DOHH2 (cell line): ENCODE measurements around the gene DZIP1L.

Experiments used
- H3F3A ChIP-seq: fragments of 200-600 bp; sonication (generic), shearing (Covaris generic); 2 replicates; pipeline ENCODE4 v1.6.0; 2016; ENCODE audit warnings: antibody characterized with exemption, mild to moderate bottlenecking; ENCODE audit not compliant: control insufficient read depth, insufficient read depth
- H3K27ac ChIP-seq: fragments of 200-600 bp; sonication (generic); 2 replicates; pipeline ENCODE4 v1.5.1; 2014; ENCODE audit warnings: low read depth, mild to moderate bottlenecking, low read length, moderate library complexity
- H3K27me3 ChIP-seq: fragments of 200-600 bp; sonication (generic); 2 replicates; pipeline ENCODE4 v1.6.1; 2014; ENCODE audit warnings: mild to moderate bottlenecking, low read length, mixed read lengths; ENCODE audit not compliant: control insufficient read depth
- H3K36me3 ChIP-seq: fragments of 200-600 bp; sonication (generic); 2 replicates; pipeline ENCODE4 v1.6.1; 2014; ENCODE audit warnings: mild to moderate bottlenecking, low read length, moderate library complexity, mixed read lengths; ENCODE audit not compliant: control insufficient read depth
- H3K4me1 ChIP-seq: fragments of 200-600 bp; sonication (generic); 2 replicates; pipeline ENCODE4 v1.6.1; 2014; ENCODE audit warnings: mild to moderate bottlenecking, low read length, mixed read lengths; ENCODE audit not compliant: control insufficient read depth
- H3K4me2 ChIP-seq: fragments of 200-600 bp; sonication (generic); 2 replicates; pipeline ENCODE4 v1.6.0; 2014; ENCODE audit warnings: mild to moderate bottlenecking, low read length, moderate library complexity
- H3K4me3 ChIP-seq: fragments of 200-600 bp; sonication (generic); 2 replicates; pipeline ENCODE4 v1.5.1; 2014; ENCODE audit warnings: mild to moderate bottlenecking, low read length, mixed read lengths
- H3K79me2 ChIP-seq: fragments of 200-600 bp; sonication (generic); 2 replicates; pipeline ENCODE4 v1.6.1; 2014; ENCODE audit warnings: mild to moderate bottlenecking, low read length, mixed read lengths; ENCODE audit not compliant: control insufficient read depth
- H3K9me2 ChIP-seq: fragments of 200-600 bp; sonication (generic); replicated peaks from 2 replicates; pipeline ENCODE4 v1.6.1; 2014; ENCODE audit warnings: mild to moderate bottlenecking, low read length, mixed read lengths; ENCODE audit not compliant: control insufficient read depth
- H3K9me3 ChIP-seq: fragments of 200-600 bp; sonication (generic); 2 replicates; pipeline ENCODE4 v1.6.1; 2014; ENCODE audit warnings: antibody characterized with exemption, low read length, mixed read lengths; ENCODE audit not compliant: control insufficient read depth, insufficient read depth
- H4K20me1 ChIP-seq: fragments of 200-600 bp; sonication (generic); 2 replicates; pipeline ENCODE4 v1.6.0; 2014; ENCODE audit warnings: low read depth, mild to moderate bottlenecking, antibody characterized with exemption, low read length, moderate library complexity; ENCODE audit not compliant: control insufficient read depth, insufficient read depth
- CTCF ChIP-seq: fragments of 200-600 bp; sonication (generic); IDR thresholded peaks from one replicate; pipeline ENCODE4 v1.5.1; 2014; ENCODE audit warnings: antibody characterized with exemption, mild to moderate bottlenecking, low read depth, low read length; ENCODE audit not compliant: poor library complexity, severe bottlenecking
- EZH2phosphoT487 ChIP-seq: fragments of 200-600 bp; sonication (generic); IDR thresholded peaks from 2 replicates; pipeline ENCODE4 v1.6.1; 2017; ENCODE audit warnings: borderline replicate concordance, mild to moderate bottlenecking, antibody characterized with exemption, low read length, moderate library complexity, mixed read lengths

The DZIP1L gene

GRCh38 chr3:138084196-138084595 is 31.2 kb downstream of the DZIP1L start:
- H3K9me3 ChIP-seq: no peaks in the 10 kb centered on the region
- no peak overlapping the region for H3K27ac ChIP-seq
- no peaks in the 10 kb centered on the region for H3F3A ChIP-seq
- no peaks in the 10 kb centered on the region for H4K20me1 ChIP-seq
- H3K36me3 ChIP-seq: no peaks in the 10 kb centered on the region
- H3K27me3 ChIP-seq: peaks cover 16% of the 10 kb centered on the region
- no peaks in the 10 kb centered on the region for H3K9me2 ChIP-seq
- H3K4me3 ChIP-seq: no peak overlapping the region
- H3K4me2 ChIP-seq: no peak overlapping the region
- no peaks in the 10 kb centered on the region for H3K79me2 ChIP-seq
- TF ChIP-seq EZH2phosphoT487: no peak
- no peak for TF ChIP-seq CTCF
- H3K4me1 ChIP-seq: no peaks in the 10 kb centered on the region

DNA sequence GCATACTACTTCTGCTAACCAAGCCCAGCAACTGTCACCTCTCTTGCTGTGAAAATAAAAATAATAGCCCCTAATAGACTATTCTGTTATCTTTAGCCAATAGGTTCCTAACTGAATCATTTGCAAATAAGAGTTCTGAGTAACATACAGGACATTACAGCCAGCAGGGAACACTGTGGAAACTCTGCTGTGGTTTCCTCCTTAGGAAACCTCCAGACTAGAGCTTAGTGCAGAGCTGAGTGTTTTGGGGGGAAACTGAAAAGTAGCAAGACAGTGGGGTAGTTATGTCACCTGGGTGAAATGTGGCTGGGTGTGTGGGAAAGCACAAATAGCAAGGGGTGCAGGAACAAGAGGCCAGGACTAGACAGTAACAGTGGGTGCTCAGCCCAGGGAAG is 32.4 kb downstream of the DZIP1L start:
- H3K4me1 ChIP-seq: no peaks in the 10 kb centered on the region

DNA sequence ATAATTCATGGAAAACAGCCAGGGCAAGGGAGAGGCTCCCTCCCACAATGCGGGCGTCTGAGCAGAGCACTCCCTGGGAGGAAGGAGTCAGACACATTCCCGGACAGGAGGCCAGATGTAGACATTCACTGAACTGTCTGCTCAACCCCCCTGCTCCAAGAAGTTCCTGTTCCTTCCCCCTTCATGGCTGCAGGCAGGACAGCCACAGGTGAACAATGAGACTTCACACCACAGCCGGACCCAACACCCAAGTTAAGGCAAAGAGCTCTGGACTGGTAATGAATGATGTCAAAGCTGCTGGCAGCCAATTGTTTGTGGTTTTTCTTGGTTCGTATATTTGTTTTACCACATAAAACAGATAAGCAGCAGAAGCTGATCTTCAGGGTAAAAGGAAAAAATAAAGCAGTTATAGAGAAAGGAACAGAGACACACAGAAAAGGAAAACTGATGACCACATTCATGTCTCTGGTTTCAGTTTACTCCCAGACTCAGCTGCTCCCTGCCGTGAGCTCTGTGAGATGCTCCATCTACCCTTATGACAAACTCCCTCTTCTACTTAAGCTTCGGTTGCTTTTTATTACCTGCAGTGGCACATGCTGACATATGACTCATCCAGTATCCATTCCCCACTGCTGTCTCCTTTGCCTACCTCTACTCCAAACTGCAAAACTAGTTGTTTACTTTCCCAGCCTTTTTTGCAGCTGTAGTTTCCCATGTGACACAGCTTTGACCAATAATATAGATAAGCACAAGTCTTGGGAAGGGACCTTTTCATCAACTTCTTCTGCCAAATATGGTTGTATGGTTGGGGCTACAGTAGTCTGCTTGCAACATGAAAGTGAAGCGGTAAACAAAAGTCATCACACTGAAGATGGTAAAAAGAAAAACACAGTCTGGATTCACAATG is 33.1 kb downstream of the DZIP1L start:
- no peaks in the 10 kb centered on the region for H3F3A ChIP-seq
- H3K9me3 ChIP-seq: no peaks in the 10 kb centered on the region
- peaks cover 14% of the 10 kb centered on the region for H3K27me3 ChIP-seq
- no peak overlapping the region for H3K27ac ChIP-seq
- H3K4me2 ChIP-seq: no peak overlapping the region
- no peaks in the 10 kb centered on the region for H3K9me2 ChIP-seq
- TF ChIP-seq EZH2phosphoT487 (no peak), CTCF (no peak)
- no peaks in the 10 kb centered on the region for H3K4me1 ChIP-seq
- H3K4me3 ChIP-seq: no peak overlapping the region
- no peaks in the 10 kb centered on the region for H3K79me2 ChIP-seq
- H4K20me1 ChIP-seq: no peaks in the 10 kb centered on the region
- no peaks in the 10 kb centered on the region for H3K36me3 ChIP-seq

More for the DNA sequence above, 32.4 kb downstream of the DZIP1L start:
- no peaks in the 10 kb centered on the region for H3K79me2 ChIP-seq
- no peak overlapping the region for H3K27ac ChIP-seq
- no peak overlapping the region for H3K4me2 ChIP-seq
- H4K20me1 ChIP-seq: no peaks in the 10 kb centered on the region
- no peaks in the 10 kb centered on the region for H3K9me3 ChIP-seq
- H3K9me2 ChIP-seq: no peaks in the 10 kb centered on the region
- TF ChIP-seq CTCF: no peak
- TF ChIP-seq EZH2phosphoT487: no peak
- peaks cover 16% of the 10 kb centered on the region for H3K27me3 ChIP-seq
- no peaks in the 10 kb centered on the region for H3K36me3 ChIP-seq
- no peaks in the 10 kb centered on the region for H3F3A ChIP-seq
- H3K4me3 ChIP-seq: no peak overlapping the region
